MM.1S (cell line): ENCODE results near the gene LCP2.

ENCODE experiments used
- DNase-seq: peaks from one replicate; pipeline ENCODE4 v3.0.0-alpha.2; 2015
- H2AFZ ChIP-seq: fragments of 300-600 bp; sonication (generic); 2 replicates; pipeline ENCODE4 v1.6.0; 2016; ENCODE audit warnings: antibody characterized with exemption, low read length
- H3F3A ChIP-seq: fragments of 300-600 bp; sonication (generic); 2 replicates; pipeline ENCODE4 v1.6.1; 2016; ENCODE audit warnings: mild to moderate bottlenecking, antibody characterized with exemption, low read length, moderate library complexity, mixed read lengths; ENCODE audit not compliant: insufficient read depth
- H3K27ac ChIP-seq: fragments of 300-600 bp; sonication (generic); 2 replicates; pipeline ENCODE4 v1.5.1; 2016; ENCODE audit warnings: mild to moderate bottlenecking, low read length
- H3K27me3 ChIP-seq: fragments of 300-600 bp; sonication (generic); replicated peaks from 2 replicates; pipeline ENCODE4 v1.6.0; 2016; ENCODE audit warnings: low read length; ENCODE audit not compliant: insufficient read depth
- H3K36me3 ChIP-seq: fragments of 300-600 bp; sonication (generic); replicated peaks from 2 replicates; pipeline ENCODE4 v1.6.1; 2016; ENCODE audit warnings: mild to moderate bottlenecking, low read length, mixed read lengths; ENCODE audit not compliant: insufficient read depth
- H3K4me1 ChIP-seq: fragments of 300-600 bp; sonication (generic); 2 replicates; pipeline ENCODE4 v1.6.1; 2016; ENCODE audit warnings: low read length, mixed read lengths
- H3K4me2 ChIP-seq: fragments of 300-600 bp; sonication (generic); 2 replicates; pipeline ENCODE4 v1.6.0; 2016; ENCODE audit warnings: low read depth, low read length
- H3K4me3 ChIP-seq: fragments of 300-600 bp; sonication (generic); 2 replicates; pipeline ENCODE4 v1.5.1; 2016; ENCODE audit warnings: low read length, mixed read lengths
- H3K79me2 ChIP-seq: fragments of 300-600 bp; sonication (generic); 2 replicates; pipeline ENCODE4 v1.6.1; 2016; ENCODE audit warnings: mixed run types, low read length, mixed read lengths
- H3K9ac ChIP-seq: fragments of 300-600 bp; sonication (generic); 2 replicates; pipeline ENCODE4 v1.6.1; 2016; ENCODE audit warnings: low read length, mixed read lengths
- H3K9me2 ChIP-seq: fragments of 300-600 bp; sonication (generic); replicated peaks from 2 replicates; pipeline ENCODE4 v1.6.1; 2016; ENCODE audit warnings: mild to moderate bottlenecking, low read length, mixed read lengths; ENCODE audit not compliant: insufficient read depth
- H3K9me3 ChIP-seq: fragments of 300-600 bp; sonication (generic); replicated peaks from 2 replicates; pipeline ENCODE4 v1.6.1; 2016; ENCODE audit warnings: mild to moderate bottlenecking, low read length, mixed read lengths; ENCODE audit not compliant: insufficient read depth
- H4K20me1 ChIP-seq: fragments of 300-600 bp; sonication (generic); 2 replicates; pipeline ENCODE4 v1.6.1; 2016; ENCODE audit warnings: mild to moderate bottlenecking, low read length, moderate library complexity, mixed read lengths; ENCODE audit not compliant: insufficient read depth
- EZH2 ChIP-seq: fragments of 300-600 bp; sonication (generic); optimal IDR thresholded peaks from 2 replicates; pipeline ENCODE3; 2017; ENCODE audit warnings: low read depth, mild to moderate bottlenecking, antibody characterized with exemption, low read length, mixed read lengths
- EZH2phosphoT487 ChIP-seq: fragments of 300-600 bp; sonication (generic); IDR thresholded peaks from 2 replicates; pipeline ENCODE4 v1.6.1; 2018; ENCODE audit warnings: antibody characterized with exemption, low read length
- TF ChIP-seq, protein P1 (sequence below): fragments of 300-600 bp; sonication (generic); IDR thresholded peaks from 2 replicates; pipeline ENCODE4 v1.5.1; 2016; ENCODE audit warnings: antibody characterized with exemption, low read length, mixed read lengths

Gene LCP2

DNA sequence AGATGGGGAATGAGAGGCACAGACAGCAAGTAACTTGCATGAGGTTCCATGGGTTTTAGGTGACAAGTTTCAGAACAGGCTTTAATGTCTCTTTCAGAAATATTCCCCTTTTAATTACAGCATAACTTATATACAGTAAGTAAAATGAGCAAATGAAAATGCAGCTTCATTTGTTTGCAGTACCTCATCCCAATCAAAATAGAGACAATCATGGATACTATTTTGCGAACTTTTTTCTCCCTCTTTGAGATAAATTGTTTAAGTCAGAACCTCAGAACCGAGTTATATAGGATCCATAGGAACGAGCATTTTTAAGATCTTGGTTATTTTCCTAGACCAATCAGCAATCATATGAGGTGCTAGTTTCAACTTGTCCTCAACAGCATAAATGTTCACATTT lies 3.5 kb downstream of the LCP2 start:
- peaks cover 23% of the 10 kb centered on the region; the same call in 1 of the 2 replicates for H3K36me3 ChIP-seq
- no peaks in the 10 kb centered on the region for H3K9me2 ChIP-seq
- H3K9ac ChIP-seq, result no peak overlapping the region
- no peak overlapping the region for H3K27ac ChIP-seq
- no peak for DNase-seq
- H4K20me1 ChIP-seq, result peaks cover 3% of the 10 kb centered on the region; the same call in 1 of the 2 replicates
- TF ChIP-seq, protein P1, sequence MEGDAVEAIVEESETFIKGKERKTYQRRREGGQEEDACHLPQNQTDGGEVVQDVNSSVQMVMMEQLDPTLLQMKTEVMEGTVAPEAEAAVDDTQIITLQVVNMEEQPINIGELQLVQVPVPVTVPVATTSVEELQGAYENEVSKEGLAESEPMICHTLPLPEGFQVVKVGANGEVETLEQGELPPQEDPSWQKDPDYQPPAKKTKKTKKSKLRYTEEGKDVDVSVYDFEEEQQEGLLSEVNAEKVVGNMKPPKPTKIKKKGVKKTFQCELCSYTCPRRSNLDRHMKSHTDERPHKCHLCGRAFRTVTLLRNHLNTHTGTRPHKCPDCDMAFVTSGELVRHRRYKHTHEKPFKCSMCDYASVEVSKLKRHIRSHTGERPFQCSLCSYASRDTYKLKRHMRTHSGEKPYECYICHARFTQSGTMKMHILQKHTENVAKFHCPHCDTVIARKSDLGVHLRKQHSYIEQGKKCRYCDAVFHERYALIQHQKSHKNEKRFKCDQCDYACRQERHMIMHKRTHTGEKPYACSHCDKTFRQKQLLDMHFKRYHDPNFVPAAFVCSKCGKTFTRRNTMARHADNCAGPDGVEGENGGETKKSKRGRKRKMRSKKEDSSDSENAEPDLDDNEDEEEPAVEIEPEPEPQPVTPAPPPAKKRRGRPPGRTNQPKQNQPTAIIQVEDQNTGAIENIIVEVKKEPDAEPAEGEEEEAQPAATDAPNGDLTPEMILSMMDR, result no peak
- TF ChIP-seq EZH2 (no peak), EZH2phosphoT487 (no peak)
- no peak overlapping the region for H3K4me3 ChIP-seq
- H3K27me3 ChIP-seq, result no peaks in the 10 kb centered on the region
- no peaks in the 10 kb centered on the region for H3K9me3 ChIP-seq
- no peaks in the 10 kb centered on the region for H3F3A ChIP-seq
- peaks cover 26% of the 10 kb centered on the region for H3K4me1 ChIP-seq
- no peak overlapping the region for H2AFZ ChIP-seq
- peak overlapping the region; percentile 75; the same call in 1 of the 2 replicates for H3K4me2 ChIP-seq
- peaks cover 93% of the 10 kb centered on the region for H3K79me2 ChIP-seq

DNA sequence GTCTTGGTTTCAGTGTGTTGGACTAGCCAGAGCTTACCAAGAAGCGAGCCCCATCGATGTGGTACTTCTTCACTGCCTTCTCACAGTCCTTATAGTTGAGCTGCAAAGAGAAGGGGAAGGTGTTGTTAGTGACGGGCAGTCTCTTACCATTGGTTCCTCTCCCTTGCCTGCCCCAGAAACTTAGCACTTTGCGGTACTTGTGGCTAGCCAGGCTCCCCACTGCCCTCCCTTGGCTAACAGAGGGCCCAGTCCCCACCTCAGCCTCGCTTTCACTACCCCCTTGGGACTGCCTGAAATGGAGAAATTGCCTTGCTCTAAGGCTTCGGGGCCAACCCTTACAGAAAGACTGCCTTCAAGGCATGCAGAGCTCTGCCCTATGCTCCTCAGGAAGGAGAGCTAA lies 4.3 kb downstream of the LCP2 start:
- Histone ChIP-seq H3K4me1 (peaks cover 20% of the 10 kb centered on the region), H3K9me2 (no peaks in the 10 kb centered on the region), H4K20me1 (peaks cover 3% of the 10 kb centered on the region; the same call in 1 of the 2 replicates), H3K4me3 (no peak overlapping the region), H3K27me3 (no peaks in the 10 kb centered on the region), H3K79me2 (peaks cover 99% of the 10 kb centered on the region), H3F3A (no peaks in the 10 kb centered on the region), H2AFZ (no peak overlapping the region), H3K9ac (no peak overlapping the region), H3K4me2 (no peak overlapping the region), H3K27ac (no peak overlapping the region), H3K36me3 (peaks cover 27% of the 10 kb centered on the region), H3K9me3 (no peaks in the 10 kb centered on the region)
- TF ChIP-seq, protein P1, result no peak
- no peak for TF ChIP-seq EZH2
- TF ChIP-seq EZH2phosphoT487, result no peak
- DNase-seq, result no peak

DNA sequence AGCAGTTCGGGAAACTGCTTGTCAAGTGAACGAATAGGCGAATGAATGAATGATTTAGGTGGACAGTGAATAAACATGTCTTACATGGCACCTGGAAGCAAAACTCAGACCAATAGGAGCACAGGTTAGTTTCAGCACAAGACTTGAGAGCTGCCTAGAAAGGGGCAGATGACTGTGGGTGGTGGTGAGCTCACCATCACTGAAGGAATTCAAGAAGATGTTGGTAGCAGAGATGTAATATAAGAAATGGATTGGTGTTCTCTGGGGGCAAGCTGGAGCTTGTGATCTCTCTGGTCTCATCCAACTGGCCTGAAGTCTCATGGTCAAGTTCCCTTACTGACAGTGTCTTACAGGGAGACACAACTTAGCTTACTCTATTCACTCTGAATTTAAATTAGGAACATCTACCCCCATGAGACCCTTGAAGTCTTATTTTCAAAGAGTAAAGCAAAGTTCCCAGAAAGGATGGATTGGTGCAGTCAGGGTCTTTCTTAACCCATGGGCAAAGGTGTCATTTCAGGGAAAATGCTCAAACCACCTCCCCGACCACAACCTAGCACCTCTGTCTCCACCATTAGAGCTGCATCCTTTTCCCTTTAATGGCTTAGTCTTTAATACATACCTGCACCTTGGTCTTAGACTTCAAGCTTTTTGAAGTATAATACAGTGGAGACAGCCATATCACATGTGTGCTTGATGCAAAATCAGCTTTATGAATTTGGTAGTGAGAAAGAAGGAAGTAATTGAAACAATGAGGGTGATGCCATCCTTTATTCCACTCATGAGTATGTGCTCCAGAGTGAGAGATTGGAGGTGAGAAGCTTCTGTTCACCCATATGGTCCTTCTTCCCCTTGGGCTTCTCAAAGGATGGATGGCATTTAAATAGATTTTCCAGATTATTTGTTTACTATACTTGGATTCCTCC lies 5.1 kb downstream of the LCP2 start:
- no peak for DNase-seq
- Histone ChIP-seq H3K36me3 (peaks cover 28% of the 10 kb centered on the region), H3K9ac (no peak overlapping the region), H3K9me2 (no peaks in the 10 kb centered on the region), H3K4me2 (no peak overlapping the region), H3K27ac (no peak overlapping the region), H2AFZ (no peak overlapping the region), H3K4me1 (peaks cover 15% of the 10 kb centered on the region), H3K4me3 (no peak overlapping the region), H3F3A (no peaks in the 10 kb centered on the region), H3K79me2 (peaks cover 96% of the 10 kb centered on the region), H3K9me3 (no peaks in the 10 kb centered on the region), H3K27me3 (no peaks in the 10 kb centered on the region), H4K20me1 (peaks cover 3% of the 10 kb centered on the region; the same call in 1 of the 2 replicates)
- TF ChIP-seq EZH2phosphoT487 (no peak), EZH2 (no peak)
- TF ChIP-seq, protein P1, result no peak
